ENCODE measurements around the gene LNX1. TPM values are rescaled to one million over a fixed set of nuclear protein-coding genes. Genes with fewer than 3 reads are reported as not detected.

The LNX1 gene
- total and polyA plus RNA-seq, 10 of the 15 experiments (the other 5 are each of a cell fraction or from before 2014, with no cell fraction given), result 0.72 to 1.4 (median 1.0) TPM

- TF ChIP-seq YY1 (IDR thresholded peaks at IDR 0.05; ENCODE audit: low read depth, low read length) (no peak), GABPA (IDR thresholded peaks at IDR 0.05; ENCODE audit: low read depth) (no peak), BHLHE40 (IDR thresholded peaks at IDR 0.05; ENCODE audit: borderline replicate concordance in 1 of 2, low read depth in 2 of 2, low read length in 1 of 2) (no peak), FOXK2 (IDR thresholded peaks at IDR 0.05) (no peak), SKIL (IDR thresholded peaks at IDR 0.05; ENCODE audit: low read depth, poor library complexity, severe bottlenecking) (no peak), MAX (IDR thresholded peaks at IDR 0.05; ENCODE audit: low read depth, low read length) (no peak), DPF2 (IDR thresholded peaks at IDR 0.05) (no peak)
Measured at GRCh38 chr4:53619431-53619830, 28.1 kb upstream of the LNX1 start (continued).

- BruUV-seq (replicated peaks), result no TSS peak
- CTCF ChIA-PET, result interaction anchor here (0.8 to 3.0 kb wide), 8 partner anchors 11 to 523 kb away, joined by 3 to 16 read pairs (median 4); no protein-coding TSS in a partner anchor
- ATAC-seq (no peak), FAIRE-seq (no peak), DNase-seq (ENCODE audit: low read depth, low spot score) (no peak)
- SMC1A ChIA-PET (ENCODE audit: uncharacterized antibody, unreplicated experiment), result interaction anchor here (1.2 to 3.3 kb wide), 5 partner anchors 13 to 87 kb away, joined by 3 to 18 read pairs (median 4); no protein-coding TSS in a partner anchor
- Histone ChIP-seq H3K36me3 (ENCODE audit: control insufficient read depth in 2 of 2, insufficient read depth in 2 of 2, low read length in 1 of 2) (no peaks in the 10 kb centered on the region), H3K4me3 (no peak overlapping the region), H4K20me1 (ENCODE audit: control insufficient read depth, insufficient read depth) (no peaks in the 10 kb centered on the region), H2AFZ (ENCODE audit: control insufficient read depth, low read depth, low read length) (no peak overlapping the region), H3K4me2 (ENCODE audit: control insufficient read depth, insufficient read depth) (no peak overlapping the region), H3K27me3 (replicated peaks in 1 of 2; ENCODE audit: control insufficient read depth in 2 of 2, insufficient read depth in 2 of 2, low read length in 1 of 2) (no peaks in the 10 kb centered on the region), H3K27ac (ENCODE audit: control insufficient read depth, insufficient read depth) (no peak overlapping the region), H3K9me3 (replicated peaks; ENCODE audit: control insufficient read depth, insufficient read depth, low read length) (peaks cover 3% of the 10 kb centered on the region; the same call in 2 of the 3 replicates), H3K4me1 (ENCODE audit: control insufficient read depth, insufficient read depth, low read length) (no peaks in the 10 kb centered on the region), H3K79me2 (ENCODE audit: control insufficient read depth, insufficient read depth, low read length) (no peaks in the 10 kb centered on the region), H3K9ac (ENCODE audit: control insufficient read depth, insufficient read depth, low read length) (no peak overlapping the region)
- RAD21 ChIA-PET (ENCODE audit: unreplicated experiment), result interaction anchor here (1.2 to 1.4 kb wide), 2 partner anchors 11 to 23 kb away, joined by 3 to 7 read pairs; no protein-coding TSS in a partner anchor
- WGBS (ENCODE audit: insufficient coverage, insufficient replicate concordance, low lambda C conversion rate, missing lambda C conversion rate), result 0% methylated on average over 1 of the region's 1 CpG
- no peak for TF ChIP-seq NFIC (IDR thresholded peaks at IDR 0.05; ENCODE audit: low read depth, low read length)
- no peak for TF ChIP-seq ZBTB4 (CRISPR knock-in tag; IDR thresholded peaks at IDR 0.05)
- TF ChIP-seq SIX5 (IDR thresholded peaks at IDR 0.05; ENCODE audit: low read depth, low read length, severe bottlenecking), result no peak
- TF ChIP-seq SMC3 (IDR thresholded peaks at IDR 0.05; ENCODE audit: borderline replicate concordance, low read length), result no peak
- POLR2A ChIA-PET, result interaction anchor here (0.5 to 1.1 kb wide), 2 partner anchors 15 to 92 kb away, joined by 3 to 4 read pairs; no protein-coding TSS in a partner anchor
- in situ Hi-C loops (cut with MboI), result no loop called here
- intact Hi-C loops (cut with micrococcal nuclease; ENCODE audit: unreplicated experiment), result no loop called here
Measured at GRCh38 chr4:53618321-53618720, 27.0 kb upstream of the LNX1 start.

All from GM12878 (cell line).